ENCODE measurements around the gene IRS1.

Gene IRS1

GRCh38 chr2:226715347-226715990 is 84.2 kb downstream of the IRS1 start:
- TF ChIP-seq ZFX (IDR thresholded peaks at IDR 0.05) (no peak), CTCF (conservative IDR thresholded peaks at IDR 0.05) (no peak)
- H3K27ac ChIP-seq: no peak overlapping the region

GRCh38 chr2:226712941-226713340 is 86.7 kb downstream of the IRS1 start:
- H3K27ac ChIP-seq: no peak overlapping the region
- TF ChIP-seq ZFX (IDR thresholded peaks at IDR 0.05): no peak
- no peak for TF ChIP-seq CTCF (conservative IDR thresholded peaks at IDR 0.05)

GRCh38 chr2:226711606-226712296 is 87.9 kb downstream of the IRS1 start:
- TF ChIP-seq ZFX (IDR thresholded peaks at IDR 0.05) (no peak), CTCF (conservative IDR thresholded peaks at IDR 0.05) (no peak)

GRCh38 chr2:226707499-226707898 is 92.1 kb downstream of the IRS1 start:
- TF ChIP-seq ZFX (IDR thresholded peaks at IDR 0.05) (no peak), CTCF (conservative IDR thresholded peaks at IDR 0.05) (no peak)
- H3K27ac ChIP-seq: no peak overlapping the region

More at GRCh38 chr2:226711606-226712296, 87.9 kb downstream of the IRS1 start:
- H3K27ac ChIP-seq: no peak overlapping the region

GRCh38 chr2:226705965-226706364 is 93.7 kb downstream of the IRS1 start:
- TF ChIP-seq CTCF (conservative IDR thresholded peaks at IDR 0.05) (no peak), ZFX (IDR thresholded peaks at IDR 0.05) (no peak)
- H3K27ac ChIP-seq: no peak overlapping the region

GRCh38 chr2:226705133-226705886 is 94.3 kb downstream of the IRS1 start:
- H3K27ac ChIP-seq: no peak overlapping the region
- TF ChIP-seq CTCF (conservative IDR thresholded peaks at IDR 0.05) (no peak), ZFX (IDR thresholded peaks at IDR 0.05) (no peak)

GRCh38 chr2:226703514-226703913 is 96.1 kb downstream of the IRS1 start:
- TF ChIP-seq CTCF (conservative IDR thresholded peaks at IDR 0.05): no peak
- no peak for TF ChIP-seq ZFX (IDR thresholded peaks at IDR 0.05)
- no peak overlapping the region for H3K27ac ChIP-seq

Data from C4-2B (cell line).